BJ (cell line): ENCODE results near the gene DYNC1LI2. TPM values are rescaled to one million over a fixed set of nuclear protein-coding genes. Genes with fewer than 3 reads are reported as not detected.

Experiments
- CTCF ChIA-PET: fragments of 350-600 bp; formaldehyde crosslinking; extraction: SDS; loops from one replicate; lab custom pipeline; 2021; ENCODE audit warnings: antibody characterized with exemption, inconsistent platforms; lab: Yijun Ruan, JAX
- POLR2A ChIA-PET: fragments of 300-600 bp; sonication (Branson Sonifier 250); formaldehyde crosslinking; extraction: SDS; loops from one replicate; lab custom pipeline; 2021; ENCODE audit warnings: antibody characterized with exemption; lab: Charles Lee
- DNase-seq: peaks from one replicate; pipeline ENCODE4 v3.0.0-alpha.2; 2011; ENCODE audit warnings: low read depth
- H3K27me3 ChIP-seq: 2 replicates; pipeline ENCODE4 v1.6.0; 2011; ENCODE audit warnings: low read length; ENCODE audit not compliant: control insufficient read depth, insufficient read depth
- H3K36me3 ChIP-seq: 2 replicates; pipeline ENCODE4 v1.5.1; 2011; ENCODE audit warnings: low read length; ENCODE audit not compliant: control insufficient read depth, insufficient read depth
- H3K4me3 ChIP-seq: 2 replicates; pipeline ENCODE4 v1.5.1; 2011; ENCODE audit warnings: low read depth, mild to moderate bottlenecking, control low read depth, low read length
- CTCF ChIP-seq: IDR thresholded peaks from 2 replicates; pipeline ENCODE4 v1.5.1; 2011; ENCODE audit warnings: low read depth, mild to moderate bottlenecking, control low read depth, inconsistent platforms, low read length, moderate library complexity; ENCODE audit not compliant: insufficient read depth
- polyA plus RNA-seq: library from polyadenylated mRNA; depleted of rRNA; stranded (reverse); fragments of >200 nt; gene quantifications from 2 replicates; pipeline ENCODE4 v1.2.3, GENCODE V29; 2011

The DYNC1LI2 gene
- polyA plus RNA-seq, 1 experiment = 82.0 TPM

- Histone ChIP-seq H3K36me3 (peaks cover 10% of the 10 kb centered on the region), H3K4me3 (no peak overlapping the region), H3K27me3 (no peaks in the 10 kb centered on the region)
- CTCF ChIA-PET = interaction anchor here (2.5 kb wide), 1 partner anchor 10 kb away, joined by 7 read pairs; no protein-coding TSS in a partner anchor
- POLR2A ChIA-PET = no interaction called here
- TF ChIP-seq CTCF = no peak
- no peak for DNase-seq
These were observed 32.2 kb downstream of the DYNC1LI2 start for GRCh38 chr16:66719246-66719645.

GRCh38 chr16:66717776-66718175 is 33.6 kb downstream of the DYNC1LI2 start:
- no peak for DNase-seq
- TF ChIP-seq CTCF = no peak
- H3K27me3 ChIP-seq = no peaks in the 10 kb centered on the region
- no peak overlapping the region for H3K4me3 ChIP-seq
- POLR2A ChIA-PET = no interaction called here
- peaks cover under 1% of the 10 kb centered on the region for H3K36me3 ChIP-seq
- CTCF ChIA-PET = interaction anchor here (1.1 to 2.7 kb wide), 6 partner anchors 10 to 107 kb away, joined by 3 to 12 read pairs (median 4); no protein-coding TSS in a partner anchor

GRCh38 chr16:66717112-66717675 is 34.2 kb downstream of the DYNC1LI2 start:
- no peaks in the 10 kb centered on the region; the same call in 1 of the 2 replicates for H3K36me3 ChIP-seq
- no peaks in the 10 kb centered on the region for H3K27me3 ChIP-seq
- DNase-seq = no peak
- POLR2A ChIA-PET = interaction anchor here (0.6 kb wide), 1 partner anchor 56 kb away, joined by 6 read pairs; no protein-coding TSS in a partner anchor
- TF ChIP-seq CTCF = peak; percentile 73
- H3K4me3 ChIP-seq = no peak overlapping the region
- CTCF ChIA-PET = interaction anchor here (1.0 to 2.7 kb wide), 10 partner anchors 10 to 108 kb away, joined by 3 to 14 read pairs (median 4); no protein-coding TSS in a partner anchor

GRCh38 chr16:66714654-66715307 is 36.6 kb downstream of the DYNC1LI2 start:
- Histone ChIP-seq H3K27me3 (no peaks in the 10 kb centered on the region), H3K36me3 (no peaks in the 10 kb centered on the region), H3K4me3 (no peak overlapping the region)
- POLR2A ChIA-PET = no interaction called here
- DNase-seq = no peak
- CTCF ChIA-PET = interaction anchor here (1.4 kb wide), 1 partner anchor 106 kb away, joined by 6 read pairs; no protein-coding TSS in a partner anchor
- no peak for TF ChIP-seq CTCF

- Histone ChIP-seq H3K36me3 (no peaks in the 10 kb centered on the region), H3K27me3 (no peaks in the 10 kb centered on the region), H3K4me3 (no peak overlapping the region)
- ChIA-PET POLR2A (no interaction called here), CTCF (interaction anchor here (1.1 to 2.7 kb wide), 3 partner anchors 11 to 52 kb away, joined by 3 to 16 read pairs (median 7); no protein-coding TSS in a partner anchor)
- DNase-seq = no peak
- no peak for TF ChIP-seq CTCF
These were observed 37.3 kb downstream of the DYNC1LI2 start for GRCh38 chr16:66714062-66714461.
